Activated T-cell treated with anti-CD3 and anti-CD28 coated beads for 24 hours (primary cell): ENCODE results near the gene PCDHB16.
"Not testable (repeated sequence)": the region's sequence is repeated elsewhere in the genome, so short reads cannot be mapped to it uniquely, and the experiment has no call there.

Source experiments
- DNase-seq: peaks from one replicate; pipeline ENCODE4 v3.0.0-alpha.2; 2020; ENCODE audit warnings: low read depth

Gene PCDHB16

GRCh38 chr5:141184117-141184855, 2.1 kb downstream of the PCDHB16 start:
- DNase-seq = not testable (repeated sequence)

- no peak for DNase-seq
Observed at GRCh38 chr5:141186897-141187512, 4.8 kb downstream of the PCDHB16 start, which contains the start of gene PCDHB9. PCDHB9 (plus strand) TSS chr5:141187161; CDS start chr5:141187319, 158 bp downstream.

- DNase-seq = not testable (repeated sequence)
Observed at GRCh38 chr5:141188682-141189081, 6.5 kb downstream of the PCDHB16 start.

GRCh38 chr5:141189131-141189530, 6.9 kb downstream of the PCDHB16 start:
- DNase-seq = not testable (repeated sequence)

GRCh38 chr5:141192110-141192725, 10.0 kb downstream of the PCDHB16 start, which contains the start of gene PCDHB10:
PCDHB10 (plus strand) TSS chr5:141192353; CDS start chr5:141192553, 200 bp downstream.
- DNase-seq = no peak

GRCh38 chr5:141194332-141194731, 12.1 kb downstream of the PCDHB16 start:
- DNase-seq = not testable (repeated sequence)

- DNase-seq = no peak
Observed at GRCh38 chr5:141196363-141196762, 14.2 kb downstream of the PCDHB16 start.

- no peak for DNase-seq
Observed at GRCh38 chr5:141199359-141200235, 17.4 kb downstream of the PCDHB16 start, which contains the start of gene PCDHB11. PCDHB11 (plus strand) TSS chr5:141199627; CDS start chr5:141199775, 148 bp downstream.

- DNase-seq = not testable (repeated sequence)
Observed at GRCh38 chr5:141201126-141201525, 18.9 kb downstream of the PCDHB16 start.

- DNase-seq = not testable (repeated sequence)
Observed at GRCh38 chr5:141201646-141202045, 19.5 kb downstream of the PCDHB16 start.

- DNase-seq = no peak
Observed at GRCh38 chr5:141208478-141208877, 26.3 kb downstream of the PCDHB16 start, which contains the start of gene PCDHB12. PCDHB12 (plus strand) TSS chr5:141208719; CDS start chr5:141208908, 189 bp downstream.

GRCh38 chr5:141210281-141210680, 28.1 kb downstream of the PCDHB16 start:
- not testable (repeated sequence) for DNase-seq

- not testable (repeated sequence) for DNase-seq
Observed at GRCh38 chr5:141210849-141211248, 28.7 kb downstream of the PCDHB16 start.

- not testable (repeated sequence) for DNase-seq
Observed at GRCh38 chr5:141213656-141214339, 31.6 kb downstream of the PCDHB16 start, which contains the start of gene PCDHB13. PCDHB13 (plus strand) TSS chr5:141213919; CDS start chr5:141214124, 205 bp downstream.

GRCh38 chr5:141214583-141214982, 32.4 kb downstream of the PCDHB16 start:
- DNase-seq = not testable (repeated sequence)

GRCh38 chr5:141215504-141215903, 33.3 kb downstream of the PCDHB16 start:
- DNase-seq = not testable (repeated sequence)

- not testable (repeated sequence) for DNase-seq
Observed at GRCh38 chr5:141216035-141216434, 33.8 kb downstream of the PCDHB16 start.

- DNase-seq = no peak
Observed at GRCh38 chr5:141223112-141223783, 41.1 kb downstream of the PCDHB16 start, which contains the start of gene PCDHB14. PCDHB14 (plus strand) TSS chr5:141223343; CDS start chr5:141223506, 163 bp downstream.

GRCh38 chr5:141224844-141225243, 42.7 kb downstream of the PCDHB16 start:
- not testable (repeated sequence) for DNase-seq

- not testable (repeated sequence) for DNase-seq
Observed at GRCh38 chr5:141225421-141225820, 43.2 kb downstream of the PCDHB16 start.
